GM12801 (cell line): Measurements from ENCODE around the gene BRPF1.

Experiments
- CTCF ChIP-seq: IDR thresholded peaks from one replicate; pipeline ENCODE4 v1.5.1; 2011; ENCODE audit warnings: control low read depth; ENCODE audit not compliant: insufficient read length; ENCODE audit errors: extremely low read depth

The BRPF1 gene

GRCh38 chr3:9765865-9766264 lies 34.3 kb downstream of the BRPF1 start:
- TF ChIP-seq CTCF: no peak

GRCh38 chr3:9767418-9767817 lies 35.9 kb downstream of the BRPF1 start:
- no peak for TF ChIP-seq CTCF

- TF ChIP-seq CTCF: no peak
Measured at GRCh38 chr3:9768141-9768775, 36.7 kb downstream of the BRPF1 start.

- no peak for TF ChIP-seq CTCF
Measured at GRCh38 chr3:9769012-9769411, 37.5 kb downstream of the BRPF1 start.

GRCh38 chr3:9769426-9770275 lies 38.1 kb downstream of the BRPF1 start, which contains the start of gene CAMK1:
Gene CAMK1 (minus strand): TSS chr3:9769947. CDS start chr3:9767749, 2,198 bp downstream.
- no peak for TF ChIP-seq CTCF

- TF ChIP-seq CTCF: no peak
Measured at GRCh38 chr3:9770276-9770812, 38.8 kb downstream of the BRPF1 start.

GRCh38 chr3:9776896-9777693 lies 45.6 kb downstream of the BRPF1 start:
- no peak for TF ChIP-seq CTCF
